Measurements from ENCODE around the gene PUDP. TPM values are rescaled to one million over a fixed set of nuclear protein-coding genes. Genes with fewer than 3 reads are reported as not detected.

PUDP gene
- total RNA-seq, 1 experiment from 2014 or later = 41.2 TPM

Small RNA genes lying within 50 kb of the gene (small RNA-seq; reads per million reads assigned to genes)
- gene MIR4767 = 0.16 reads per million

Other genes with a start within 250 kb of the PUDP start
- gene STS, start 441 bp downstream of the PUDP start, total RNA-seq (2014; rRNA removed; shearing (Covaris generic); ENCODE audit: low replicate concordance) = 15.6 and 28.5 TPM in 2 replicates

Data from Karpas-422 (cell line).